HFFc6 (cell line): ENCODE data around the gene METAP2. TPM values are rescaled to one million over a fixed set of nuclear protein-coding genes. Genes with fewer than 3 reads are reported as not detected.
A peak's percentile ranks its signal among the peaks of the same experiment; 100 is the strongest.

Experiments used
- DNase-seq: peaks from one replicate; pipeline ENCODE4 v3.0.0-alpha.2; 2018
- H3K27ac Mint-ChIP-seq: 2 replicates; pipeline ENCODE4 v1.8.0; 2020; ENCODE audit warnings: mild to moderate bottlenecking, mixed read lengths
- H3K27me3 Mint-ChIP-seq: 2 replicates; pipeline ENCODE4 v1.8.0; 2021; ENCODE audit warnings: mild to moderate bottlenecking, moderate library complexity, mixed read lengths; ENCODE audit not compliant: insufficient read depth
- H3K36me3 Mint-ChIP-seq: 2 replicates; pipeline ENCODE4 v1.8.0; 2021; ENCODE audit warnings: low read depth, mixed read lengths
- H3K4me1 Mint-ChIP-seq: 2 replicates; pipeline ENCODE4 v1.8.0; 2020; ENCODE audit warnings: low read depth, mixed read lengths
- H3K4me3 Mint-ChIP-seq: 2 replicates; pipeline ENCODE4 v1.8.0; 2020; ENCODE audit warnings: mild to moderate bottlenecking, moderate library complexity, mixed read lengths
- H3K9me3 Mint-ChIP-seq: 2 replicates; pipeline ENCODE4 v1.8.0; 2020; ENCODE audit warnings: mild to moderate bottlenecking, mixed read lengths
- CTCF ChIP-seq: fragments of 200-600 bp; sonication (generic); IDR thresholded peaks from 2 replicates; pipeline ENCODE4 v1.5.0; 2021; ENCODE audit warnings: antibody characterized with exemption, mild to moderate bottlenecking
- total RNA-seq, 6 experiments: library from RNA; stranded (reverse); fragmentation: NEBNext Ultra II Directional; extraction: Animal tissue kit (Norgen Biotek cat#: 25700); gene quantifications; 2 replicates in 1 of 6; 3 replicates in 5 of 6; pipeline ENCODE4 v1.2.3, GENCODE V29; 2021

Gene METAP2
- total RNA-seq, 6 experiments from 2014 or later: 72.3 to 85.8 (median 79.0) TPM

- Mint-ChIP-seq H3K36me3 (peaks cover 51% of the 10 kb centered on the region), H3K4me1 (no peaks in the 10 kb centered on the region), H3K9me3 (no peaks in the 10 kb centered on the region), H3K27ac (no peak overlapping the region), H3K4me3 (no peak overlapping the region), H3K27me3 (no peaks in the 10 kb centered on the region)
- no peak for TF ChIP-seq CTCF
- DNase-seq: no peak
These were observed 20.9 kb downstream of the METAP2 start for GRCh38 chr12:95494888-95495287.

GRCh38 chr12:95495433-95495832 is 21.5 kb downstream of the METAP2 start:
- no peak overlapping the region for H3K27ac Mint-ChIP-seq
- TF ChIP-seq CTCF: no peak
- no peaks in the 10 kb centered on the region for H3K9me3 Mint-ChIP-seq

GRCh38 chr12:95497031-95497430 is 23.1 kb downstream of the METAP2 start:
- peaks cover 51% of the 10 kb centered on the region for H3K36me3 Mint-ChIP-seq
- TF ChIP-seq CTCF: no peak

More at GRCh38 chr12:95495433-95495832, 21.5 kb downstream of the METAP2 start:
- Mint-ChIP-seq H3K4me1 (no peaks in the 10 kb centered on the region), H3K36me3 (peaks cover 55% of the 10 kb centered on the region), H3K27me3 (no peaks in the 10 kb centered on the region), H3K4me3 (no peak overlapping the region)
- no peak for DNase-seq

GRCh38 chr12:95498968-95499367 is 25.0 kb downstream of the METAP2 start:
- no peak overlapping the region for H3K27ac Mint-ChIP-seq
- no peaks in the 10 kb centered on the region for H3K9me3 Mint-ChIP-seq
- H3K36me3 Mint-ChIP-seq: peaks cover 56% of the 10 kb centered on the region
- no peaks in the 10 kb centered on the region for H3K27me3 Mint-ChIP-seq
- no peak overlapping the region for H3K4me3 Mint-ChIP-seq
- H3K4me1 Mint-ChIP-seq: peaks cover 5% of the 10 kb centered on the region; the same call in 1 of the 2 replicates
- DNase-seq: no peak
- no peak for TF ChIP-seq CTCF

More at GRCh38 chr12:95497031-95497430, 23.1 kb downstream of the METAP2 start:
- Mint-ChIP-seq H3K4me1 (no peaks in the 10 kb centered on the region), H3K4me3 (no peak overlapping the region), H3K27me3 (no peaks in the 10 kb centered on the region), H3K27ac (no peak overlapping the region), H3K9me3 (no peaks in the 10 kb centered on the region)
- DNase-seq: no peak

- no peak for TF ChIP-seq CTCF
- no peak for DNase-seq
- Mint-ChIP-seq H3K4me1 (peaks cover 5% of the 10 kb centered on the region; the same call in 1 of the 2 replicates), H3K9me3 (no peaks in the 10 kb centered on the region), H3K27me3 (no peaks in the 10 kb centered on the region), H3K4me3 (no peak overlapping the region), H3K27ac (0 out of 2 replicates have a peak overlapping the region, but pooled peaks have one; percentile 9), H3K36me3 (peaks cover 57% of the 10 kb centered on the region)
These were observed 25.8 kb downstream of the METAP2 start for GRCh38 chr12:95499772-95500171.

GRCh38 chr12:95504140-95504539 is 30.2 kb downstream of the METAP2 start:
- Mint-ChIP-seq H3K36me3 (peaks cover 50% of the 10 kb centered on the region), H3K4me3 (no peak overlapping the region)
- TF ChIP-seq CTCF: no peak

More at GRCh38 chr12:95504140-95504539, 30.2 kb downstream of the METAP2 start:
- H3K27me3 Mint-ChIP-seq: no peaks in the 10 kb centered on the region
- H3K4me1 Mint-ChIP-seq: peaks cover 5% of the 10 kb centered on the region; the same call in 1 of the 2 replicates
- no peak for DNase-seq
- H3K9me3 Mint-ChIP-seq: no peaks in the 10 kb centered on the region
- H3K27ac Mint-ChIP-seq: no peak overlapping the region
